MM.1S (cell line): ENCODE data around the gene DCP1B.

Source experiments
- DNase-seq: peaks from one replicate; pipeline ENCODE4 v3.0.0-alpha.2; 2015
- H2AFZ ChIP-seq: fragments of 300-600 bp; sonication (generic); 2 replicates; pipeline ENCODE4 v1.6.0; 2016; ENCODE audit warnings: antibody characterized with exemption, low read length
- H3F3A ChIP-seq: fragments of 300-600 bp; sonication (generic); 2 replicates; pipeline ENCODE4 v1.6.1; 2016; ENCODE audit warnings: mild to moderate bottlenecking, antibody characterized with exemption, low read length, moderate library complexity, mixed read lengths; ENCODE audit not compliant: insufficient read depth
- H3K27ac ChIP-seq: fragments of 300-600 bp; sonication (generic); 2 replicates; pipeline ENCODE4 v1.5.1; 2016; ENCODE audit warnings: mild to moderate bottlenecking, low read length
- H3K27me3 ChIP-seq: fragments of 300-600 bp; sonication (generic); replicated peaks from 2 replicates; pipeline ENCODE4 v1.6.0; 2016; ENCODE audit warnings: low read length; ENCODE audit not compliant: insufficient read depth
- H3K36me3 ChIP-seq: fragments of 300-600 bp; sonication (generic); replicated peaks from 2 replicates; pipeline ENCODE4 v1.6.1; 2016; ENCODE audit warnings: mild to moderate bottlenecking, low read length, mixed read lengths; ENCODE audit not compliant: insufficient read depth
- H3K4me1 ChIP-seq: fragments of 300-600 bp; sonication (generic); 2 replicates; pipeline ENCODE4 v1.6.1; 2016; ENCODE audit warnings: low read length, mixed read lengths
- H3K4me2 ChIP-seq: fragments of 300-600 bp; sonication (generic); 2 replicates; pipeline ENCODE4 v1.6.0; 2016; ENCODE audit warnings: low read depth, low read length
- H3K4me3 ChIP-seq: fragments of 300-600 bp; sonication (generic); 2 replicates; pipeline ENCODE4 v1.5.1; 2016; ENCODE audit warnings: low read length, mixed read lengths
- H3K79me2 ChIP-seq: fragments of 300-600 bp; sonication (generic); 2 replicates; pipeline ENCODE4 v1.6.1; 2016; ENCODE audit warnings: mixed run types, low read length, mixed read lengths
- H3K9ac ChIP-seq: fragments of 300-600 bp; sonication (generic); 2 replicates; pipeline ENCODE4 v1.6.1; 2016; ENCODE audit warnings: low read length, mixed read lengths
- H3K9me2 ChIP-seq: fragments of 300-600 bp; sonication (generic); replicated peaks from 2 replicates; pipeline ENCODE4 v1.6.1; 2016; ENCODE audit warnings: mild to moderate bottlenecking, low read length, mixed read lengths; ENCODE audit not compliant: insufficient read depth
- H3K9me3 ChIP-seq: fragments of 300-600 bp; sonication (generic); replicated peaks from 2 replicates; pipeline ENCODE4 v1.6.1; 2016; ENCODE audit warnings: mild to moderate bottlenecking, low read length, mixed read lengths; ENCODE audit not compliant: insufficient read depth
- H4K20me1 ChIP-seq: fragments of 300-600 bp; sonication (generic); 2 replicates; pipeline ENCODE4 v1.6.1; 2016; ENCODE audit warnings: mild to moderate bottlenecking, low read length, moderate library complexity, mixed read lengths; ENCODE audit not compliant: insufficient read depth
- EZH2 ChIP-seq: fragments of 300-600 bp; sonication (generic); optimal IDR thresholded peaks from 2 replicates; pipeline ENCODE3; 2017; ENCODE audit warnings: low read depth, mild to moderate bottlenecking, antibody characterized with exemption, low read length, mixed read lengths
- EZH2phosphoT487 ChIP-seq: fragments of 300-600 bp; sonication (generic); IDR thresholded peaks from 2 replicates; pipeline ENCODE4 v1.6.1; 2018; ENCODE audit warnings: antibody characterized with exemption, low read length
- TF ChIP-seq, protein P1 (sequence below): fragments of 300-600 bp; sonication (generic); IDR thresholded peaks from 2 replicates; pipeline ENCODE4 v1.5.1; 2016; ENCODE audit warnings: antibody characterized with exemption, low read length, mixed read lengths

The DCP1B gene

DNA sequence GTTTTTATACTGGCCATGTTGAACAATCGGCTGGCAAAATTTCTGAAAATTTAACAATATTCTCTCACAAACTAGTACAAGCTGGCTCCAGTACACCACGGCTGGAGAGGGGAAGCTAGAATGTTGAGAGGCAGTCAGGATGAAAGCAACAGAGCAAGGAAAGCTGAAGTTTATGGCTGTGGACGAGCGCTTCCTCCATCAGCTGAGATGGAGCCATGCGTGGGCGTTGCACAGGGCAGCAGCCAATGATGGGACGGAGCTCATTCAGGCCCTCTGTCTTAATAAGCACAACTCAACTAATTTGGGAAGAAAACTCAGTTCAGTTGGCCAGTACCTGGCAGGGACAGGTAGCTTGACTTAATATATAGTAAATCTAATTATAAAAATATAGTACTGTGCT lies 14.1 kb upstream of the DCP1B start:
- H3K27me3 ChIP-seq, result no peaks in the 10 kb centered on the region

DNA sequence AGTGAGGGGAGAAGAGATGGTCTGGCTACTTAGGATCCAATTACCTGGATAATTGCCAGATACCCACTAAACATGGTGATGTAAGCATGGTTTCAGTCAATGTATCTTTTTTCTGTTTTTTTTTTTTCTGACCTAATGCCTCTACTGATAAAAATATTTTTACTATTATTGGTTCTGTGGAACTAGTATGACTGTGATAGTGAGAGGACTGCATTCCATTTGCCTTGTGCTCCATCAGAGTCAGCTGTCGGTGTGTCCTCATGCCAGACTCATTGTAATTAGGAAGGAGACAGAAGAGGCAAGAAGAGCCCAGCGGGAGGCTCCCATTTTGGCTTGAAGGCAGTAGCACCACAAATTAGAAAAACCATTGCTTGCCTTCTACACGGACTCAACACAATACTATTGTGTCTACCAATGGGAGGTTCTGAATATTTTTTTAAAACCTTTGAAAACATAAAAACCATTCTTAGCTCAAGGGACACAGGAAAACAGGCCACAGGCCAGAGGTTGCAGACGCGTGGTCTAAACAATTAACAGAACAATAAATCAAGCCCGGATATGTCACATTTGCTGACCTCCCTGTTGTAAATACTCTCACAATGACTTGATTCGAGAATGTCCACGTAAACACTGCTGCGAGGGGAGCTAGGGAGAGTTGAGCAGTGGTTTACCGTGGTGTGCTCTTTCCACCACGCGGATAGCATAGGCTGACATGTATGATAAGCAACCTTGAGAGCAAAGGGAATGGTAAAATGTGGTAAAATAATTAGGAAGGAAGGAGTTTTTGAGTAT lies 13.5 kb upstream of the DCP1B start:
- H2AFZ ChIP-seq, result no peak overlapping the region
- H3K27ac ChIP-seq, result no peak overlapping the region
- no peaks in the 10 kb centered on the region for H3K9me3 ChIP-seq
- TF ChIP-seq EZH2phosphoT487, result no peak
- H3K4me1 ChIP-seq, result no peaks in the 10 kb centered on the region
- no peaks in the 10 kb centered on the region for H3K9me2 ChIP-seq
- no peak for DNase-seq
- H3K9ac ChIP-seq, result no peak overlapping the region
- no peak overlapping the region for H3K4me3 ChIP-seq
- no peaks in the 10 kb centered on the region for H4K20me1 ChIP-seq
- no peaks in the 10 kb centered on the region for H3F3A ChIP-seq
- no peaks in the 10 kb centered on the region for H3K79me2 ChIP-seq
- no peaks in the 10 kb centered on the region for H3K27me3 ChIP-seq
- no peak overlapping the region for H3K4me2 ChIP-seq
- no peaks in the 10 kb centered on the region for H3K36me3 ChIP-seq

More for the DNA sequence above, 14.1 kb upstream of the DCP1B start:
- TF ChIP-seq, protein P1, sequence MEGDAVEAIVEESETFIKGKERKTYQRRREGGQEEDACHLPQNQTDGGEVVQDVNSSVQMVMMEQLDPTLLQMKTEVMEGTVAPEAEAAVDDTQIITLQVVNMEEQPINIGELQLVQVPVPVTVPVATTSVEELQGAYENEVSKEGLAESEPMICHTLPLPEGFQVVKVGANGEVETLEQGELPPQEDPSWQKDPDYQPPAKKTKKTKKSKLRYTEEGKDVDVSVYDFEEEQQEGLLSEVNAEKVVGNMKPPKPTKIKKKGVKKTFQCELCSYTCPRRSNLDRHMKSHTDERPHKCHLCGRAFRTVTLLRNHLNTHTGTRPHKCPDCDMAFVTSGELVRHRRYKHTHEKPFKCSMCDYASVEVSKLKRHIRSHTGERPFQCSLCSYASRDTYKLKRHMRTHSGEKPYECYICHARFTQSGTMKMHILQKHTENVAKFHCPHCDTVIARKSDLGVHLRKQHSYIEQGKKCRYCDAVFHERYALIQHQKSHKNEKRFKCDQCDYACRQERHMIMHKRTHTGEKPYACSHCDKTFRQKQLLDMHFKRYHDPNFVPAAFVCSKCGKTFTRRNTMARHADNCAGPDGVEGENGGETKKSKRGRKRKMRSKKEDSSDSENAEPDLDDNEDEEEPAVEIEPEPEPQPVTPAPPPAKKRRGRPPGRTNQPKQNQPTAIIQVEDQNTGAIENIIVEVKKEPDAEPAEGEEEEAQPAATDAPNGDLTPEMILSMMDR, result no peak
- TF ChIP-seq EZH2 (no peak), EZH2phosphoT487 (no peak)
- no peak overlapping the region for H3K9ac ChIP-seq
- H3K27ac ChIP-seq, result no peak overlapping the region
- H3K79me2 ChIP-seq, result no peaks in the 10 kb centered on the region
- no peaks in the 10 kb centered on the region for H3K9me3 ChIP-seq
- no peaks in the 10 kb centered on the region for H3F3A ChIP-seq
- H3K9me2 ChIP-seq, result no peaks in the 10 kb centered on the region
- no peaks in the 10 kb centered on the region for H4K20me1 ChIP-seq
- H2AFZ ChIP-seq, result no peak overlapping the region
- DNase-seq, result no peak
- no peak overlapping the region for H3K4me3 ChIP-seq
- H3K4me2 ChIP-seq, result no peak overlapping the region
- H3K4me1 ChIP-seq, result no peaks in the 10 kb centered on the region
- H3K36me3 ChIP-seq, result no peaks in the 10 kb centered on the region

DNA sequence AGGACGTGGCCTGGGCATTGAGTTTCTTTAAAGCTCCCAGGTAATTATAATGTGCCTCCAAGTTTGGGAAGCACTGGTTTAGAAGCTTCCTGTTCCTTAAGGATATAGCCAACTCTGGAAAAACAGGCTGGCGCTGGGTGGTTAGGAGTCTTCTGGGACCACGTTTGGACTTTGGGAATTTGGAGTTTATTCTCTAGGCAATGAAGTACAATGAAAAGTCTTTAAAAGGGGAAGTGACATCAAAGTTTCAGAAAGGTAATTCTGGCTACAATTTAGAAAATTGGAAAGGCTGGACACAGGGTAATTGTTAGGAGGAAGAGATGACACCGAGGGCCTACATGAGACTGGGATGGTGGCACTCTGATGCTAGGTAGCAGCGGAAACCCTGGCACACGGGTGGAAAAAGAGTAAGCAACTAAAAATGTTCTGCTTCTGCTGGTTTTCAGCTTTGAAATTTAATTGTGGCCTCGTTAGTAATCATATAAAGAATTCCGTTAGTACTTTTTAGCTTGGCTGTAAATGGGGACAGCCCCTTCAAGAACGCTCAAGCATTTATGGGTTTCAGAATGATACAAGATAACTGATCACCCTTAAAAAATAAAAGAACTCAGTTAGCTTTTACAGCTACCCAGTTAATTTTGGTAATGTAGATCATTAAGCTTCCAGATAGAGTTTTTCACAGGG lies 12.7 kb upstream of the DCP1B start:
- no peak overlapping the region for H3K4me2 ChIP-seq
- H3K9me3 ChIP-seq, result no peaks in the 10 kb centered on the region
- H3K9me2 ChIP-seq, result no peaks in the 10 kb centered on the region
- no peaks in the 10 kb centered on the region for H3K79me2 ChIP-seq
- TF ChIP-seq, protein P1, result no peak
- TF ChIP-seq EZH2phosphoT487, result no peak
- no peak for TF ChIP-seq EZH2
- H3K4me1 ChIP-seq, result no peaks in the 10 kb centered on the region
- H2AFZ ChIP-seq, result no peak overlapping the region
- H3K4me3 ChIP-seq, result no peak overlapping the region
- H4K20me1 ChIP-seq, result no peaks in the 10 kb centered on the region
- no peak for DNase-seq
- H3K9ac ChIP-seq, result no peak overlapping the region
- H3K27ac ChIP-seq, result no peak overlapping the region
- H3K27me3 ChIP-seq, result no peaks in the 10 kb centered on the region
- H3F3A ChIP-seq, result no peaks in the 10 kb centered on the region
- H3K36me3 ChIP-seq, result no peaks in the 10 kb centered on the region

DNA sequence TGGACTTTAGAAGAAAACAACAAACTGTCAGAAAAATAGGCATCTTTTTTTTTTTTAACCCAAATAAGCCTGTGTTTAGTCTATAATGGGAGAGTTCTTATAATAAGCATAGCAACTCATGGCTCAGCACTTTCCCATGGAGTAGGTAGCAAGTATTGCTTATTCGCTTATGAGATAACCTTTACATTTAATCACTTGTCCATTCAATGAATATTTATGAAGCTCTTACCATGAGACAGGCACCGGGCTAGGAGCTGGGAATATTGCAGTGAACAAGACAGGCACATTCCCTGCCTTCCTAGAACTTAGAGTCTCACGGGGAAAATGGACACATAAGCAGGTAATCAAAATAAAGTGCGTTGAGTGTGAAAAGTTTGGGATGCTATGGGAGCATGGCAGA lies 10.0 kb upstream of the DCP1B start:
- H3K36me3 ChIP-seq, result no peaks in the 10 kb centered on the region
- H2AFZ ChIP-seq, result no peak overlapping the region
- no peaks in the 10 kb centered on the region for H3K4me1 ChIP-seq
- no peak overlapping the region for H3K4me3 ChIP-seq
- DNase-seq, result no peak
- no peaks in the 10 kb centered on the region for H3K79me2 ChIP-seq
- H3K9me3 ChIP-seq, result no peaks in the 10 kb centered on the region
- H4K20me1 ChIP-seq, result no peaks in the 10 kb centered on the region
- no peaks in the 10 kb centered on the region for H3F3A ChIP-seq
- no peak overlapping the region for H3K9ac ChIP-seq
- no peaks in the 10 kb centered on the region for H3K27me3 ChIP-seq
- H3K4me2 ChIP-seq, result no peak overlapping the region
- TF ChIP-seq EZH2, result no peak
- TF ChIP-seq, protein P1, result no peak
- no peak overlapping the region for H3K27ac ChIP-seq
- H3K9me2 ChIP-seq, result no peaks in the 10 kb centered on the region
